Adrenal gland (tissue), 5 donors: ENCODE data around the gene MYO9A.
"Not testable (repeated sequence)": the region's sequence is repeated elsewhere in the genome, so short reads cannot be mapped to it uniquely, and the experiment has no call there.

Experiments
- POLR2A ChIP-seq, 2 donors: fragments of 450-650 bp; IDR thresholded peaks; one replicate each; pipeline ENCODE4 v1.6.1; 2017; ENCODE audit warnings: antibody characterized with exemption in 2 of 2, mild to moderate bottlenecking in 2 of 2, moderate library complexity in 1 of 2
- TF ChIP-seq, protein P1 (sequence below), 6 experiments: fragments of 450-650 bp in 4 of 6; fragments of 200-600 bp in 2 of 6; sonication (generic) in 1 of 6; IDR thresholded peaks; 1 replicate in 5 of 6; 2 replicates in 1 of 6; pipeline versions ENCODE4 v1.5.1 to v1.8.0; 2016 to 2021; ENCODE audit warnings: antibody characterized with exemption in 6 of 6, mild to moderate bottlenecking in 2 of 6, moderate library complexity in 1 of 6
- donor health status: DM: no; HTN: no; CAD: no.

DNA sequence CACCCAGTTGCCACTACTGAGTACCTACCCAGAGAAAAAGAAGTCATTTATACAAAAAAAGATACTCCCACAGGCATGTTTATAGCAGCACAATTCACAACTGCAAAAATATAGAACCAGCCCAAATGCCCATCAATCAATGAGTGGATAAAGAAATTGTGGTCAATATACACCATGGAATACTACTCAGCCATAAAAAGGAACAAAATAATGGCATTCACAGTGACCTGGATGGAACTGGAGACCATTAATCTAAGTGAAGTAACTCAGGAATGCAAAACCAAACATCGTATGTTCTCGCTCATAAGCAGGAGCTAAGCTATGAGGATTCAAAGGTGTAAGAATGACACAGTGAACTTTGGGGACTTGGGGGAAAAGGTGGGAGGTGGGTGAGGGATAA is 61.7 kb downstream of the MYO9A start:
- TF ChIP-seq, protein P1, sequence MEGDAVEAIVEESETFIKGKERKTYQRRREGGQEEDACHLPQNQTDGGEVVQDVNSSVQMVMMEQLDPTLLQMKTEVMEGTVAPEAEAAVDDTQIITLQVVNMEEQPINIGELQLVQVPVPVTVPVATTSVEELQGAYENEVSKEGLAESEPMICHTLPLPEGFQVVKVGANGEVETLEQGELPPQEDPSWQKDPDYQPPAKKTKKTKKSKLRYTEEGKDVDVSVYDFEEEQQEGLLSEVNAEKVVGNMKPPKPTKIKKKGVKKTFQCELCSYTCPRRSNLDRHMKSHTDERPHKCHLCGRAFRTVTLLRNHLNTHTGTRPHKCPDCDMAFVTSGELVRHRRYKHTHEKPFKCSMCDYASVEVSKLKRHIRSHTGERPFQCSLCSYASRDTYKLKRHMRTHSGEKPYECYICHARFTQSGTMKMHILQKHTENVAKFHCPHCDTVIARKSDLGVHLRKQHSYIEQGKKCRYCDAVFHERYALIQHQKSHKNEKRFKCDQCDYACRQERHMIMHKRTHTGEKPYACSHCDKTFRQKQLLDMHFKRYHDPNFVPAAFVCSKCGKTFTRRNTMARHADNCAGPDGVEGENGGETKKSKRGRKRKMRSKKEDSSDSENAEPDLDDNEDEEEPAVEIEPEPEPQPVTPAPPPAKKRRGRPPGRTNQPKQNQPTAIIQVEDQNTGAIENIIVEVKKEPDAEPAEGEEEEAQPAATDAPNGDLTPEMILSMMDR (IDR thresholded peaks at IDR 0.05) = not testable (repeated sequence)
- TF ChIP-seq POLR2A (IDR thresholded peaks at IDR 0.05) = not testable (repeated sequence)
